ENCODE results near the gene TMEM179.

GRCh38 chr14:104576232-104576969 lies 28.2 kb downstream of the TMEM179 start:
- TF ChIP-seq BACH2 (CRISPR knock-in tag; IDR thresholded peaks at IDR 0.05; ENCODE audit: borderline replicate concordance) (no peak), ZFP30 (CRISPR knock-in tag; IDR thresholded peaks at IDR 0.05) (no peak), CREB5 (CRISPR knock-in tag; IDR thresholded peaks at IDR 0.05; ENCODE audit: low read depth) (no peak)

All from SK-N-SH treated with all-trans-retinoic acid at 6 μM for 48 hours (cell line).